HepG2 (cell line): Measurements from ENCODE around the gene EARS2. TPM values are rescaled to one million over a fixed set of nuclear protein-coding genes. Genes with fewer than 3 reads are reported as not detected.
"Not testable (repeated sequence)": the region's sequence is repeated elsewhere in the genome, so short reads cannot be mapped to it uniquely, and the experiment has no call there.

Experiments used
- ATAC-seq: fragments of 200-7000 bp; cut with Tn5 transposase; 3 replicates; pipeline ENCODE4 v1.9.1; 2020; ENCODE audit warnings: mild to moderate bottlenecking, moderate library complexity
- BruUV-seq: library from RNA; stranded (reverse); fragments of 400-500 nt; replicated peaks from 2 replicates; lab custom pipeline; 2021; lab: Mats Ljungman, UMichigan
- CTCF ChIA-PET: fragments of 300-600 bp; formaldehyde crosslinking; extraction: SDS; loops from one replicate; lab custom pipeline; 2021; ENCODE audit warnings: low total read pairs, inconsistent platforms, low intra/inter-chr PET ratio; lab: Yijun Ruan, JAX
- POLR2A ChIA-PET: fragments of 350-600 bp; sonication (Branson Sonifier 250); formaldehyde crosslinking; loops from one replicate; lab custom pipeline; 2020; ENCODE audit warnings: antibody characterized with exemption, inconsistent platforms; lab: Yijun Ruan, JAX
- DNase-seq: peaks from one replicate; pipeline ENCODE4 v3.0.0-alpha.2; 2015; ENCODE audit warnings: low spot score
- FAIRE-seq: peaks from 3 replicates; lab custom pipeline; 2011; peaks lifted over from hg19 to GRCh38; lab: Jason Lieb, UNC
- H2AFZ ChIP-seq: one replicate; pipeline ENCODE4 v1.6.1; 2011; ENCODE audit warnings: low read length, inconsistent platforms
- H3K27ac ChIP-seq: fragments of 300-600 bp; 3 replicates; pipeline ENCODE4 v1.8.0; 2011; ENCODE audit warnings: mixed run types, mild to moderate bottlenecking, mixed read lengths, low read length, inconsistent platforms; ENCODE audit not compliant: insufficient read depth; ENCODE audit errors: extremely low read length
- H3K27me3 ChIP-seq, 2 experiments: fragments of 200-600 bp in 1 of 2; 2 replicates in 1 of 2; 3 replicates in 1 of 2; pipeline versions ENCODE4 v1.6.0 to v1.8.0; 2011; ENCODE audit warnings: low read length in 2 of 2, mild to moderate bottlenecking in 2 of 2, moderate library complexity in 2 of 2, inconsistent platforms in 1 of 2; ENCODE audit not compliant: insufficient read depth in 2 of 2, control insufficient read depth in 1 of 2
- H3K36me3 ChIP-seq, 2 experiments: fragments of 200-600 bp in 1 of 2; replicated peaks in 1 of 2; 2 replicates in 1 of 2; 3 replicates in 1 of 2; pipeline versions ENCODE4 v1.5.1 to v1.8.0; 2011; ENCODE audit warnings: low read length in 2 of 2, inconsistent platforms in 1 of 2; ENCODE audit not compliant: insufficient read depth in 2 of 2, control insufficient read depth in 1 of 2
- H3K4me1 ChIP-seq: 2 replicates; pipeline ENCODE4 v1.5.1; 2012; ENCODE audit warnings: low read length, inconsistent platforms; ENCODE audit not compliant: insufficient read depth
- H3K4me2 ChIP-seq: 2 replicates; pipeline ENCODE4 v1.6.0; 2011; ENCODE audit warnings: low read depth, low read length, inconsistent platforms
- H3K4me3 ChIP-seq, 3 experiments: fragments of 200-600 bp in 1 of 3; sonication (generic), shearing (Covaris generic) in 1 of 3; replicated peaks in 1 of 3; 2 replicates each; pipeline ENCODE4 v1.5.1; 2011 to 2016; ENCODE audit warnings: low read length in 3 of 3, inconsistent platforms in 2 of 3, low read depth in 2 of 3, mild to moderate bottlenecking in 2 of 3, control low read depth in 1 of 3, mixed read lengths in 1 of 3; ENCODE audit not compliant: insufficient read depth in 1 of 3
- H3K79me2 ChIP-seq: one replicate; pipeline ENCODE4 v1.6.1; 2011; ENCODE audit warnings: low read length, inconsistent platforms; ENCODE audit not compliant: insufficient read depth
- H3K9ac ChIP-seq: 2 replicates; pipeline ENCODE4 v1.6.0; 2011; ENCODE audit warnings: mild to moderate bottlenecking, low read depth, low read length, inconsistent platforms; ENCODE audit not compliant: insufficient read depth
- H3K9me3 ChIP-seq: 2 replicates; pipeline ENCODE4 v1.5.1; 2012; ENCODE audit warnings: mild to moderate bottlenecking, low read length
- H4K20me1 ChIP-seq: 2 replicates; pipeline ENCODE4 v1.6.0; 2011; ENCODE audit warnings: inconsistent platforms, mild to moderate bottlenecking, low read length, moderate library complexity; ENCODE audit not compliant: insufficient read depth
- CEBPB ChIP-seq: IDR thresholded peaks from 2 replicates; pipeline ENCODE4 v1.6.1; 2011; ENCODE audit warnings: low read depth, low read length, improper control_type of control experiment, borderline replicate concordance
- CEBPG ChIP-seq: IDR thresholded peaks from 2 replicates; pipeline ENCODE4 v1.6.1; 2016
- FOXO1 ChIP-seq: sonication (generic); formaldehyde crosslinking; IDR thresholded peaks from 2 replicates; pipeline ENCODE4 v1.4.0; 2020; ENCODE audit warnings: missing genetic modification reagents
- MEIS1 ChIP-seq: sonication (generic); formaldehyde crosslinking; IDR thresholded peaks from 2 replicates; pipeline ENCODE4 v1.9.0; 2021; ENCODE audit warnings: mild to moderate bottlenecking, missing genetic modification reagents, moderate library complexity, borderline replicate concordance
- RARG ChIP-seq: sonication (generic); formaldehyde crosslinking; IDR thresholded peaks from 2 replicates; pipeline ENCODE4 v1.4.0; 2020; ENCODE audit warnings: low read depth, mild to moderate bottlenecking, missing genetic modification reagents
- RBM22 ChIP-seq: fragments of 200-400 bp; formaldehyde crosslinking; optimal IDR thresholded peaks from 2 replicates; pipeline ENCODE3; 2017; ENCODE audit warnings: mild to moderate bottlenecking, low read length, moderate library complexity
- SRF ChIP-seq: IDR thresholded peaks from 2 replicates; pipeline ENCODE4 v1.6.1; 2011; ENCODE audit warnings: mild to moderate bottlenecking, low read depth, low read length, moderate library complexity
- ZKSCAN5 ChIP-seq: sonication (generic); formaldehyde crosslinking; IDR thresholded peaks from 2 replicates; pipeline ENCODE4 v1.5.1; 2020; ENCODE audit warnings: mild to moderate bottlenecking, missing genetic modification reagents
- ZNF30 ChIP-seq: sonication (generic); formaldehyde crosslinking; IDR thresholded peaks from 2 replicates; pipeline ENCODE4 v1.5.0; 2020; ENCODE audit warnings: mild to moderate bottlenecking, missing genetic modification reagents
- WGBS: methylation state at CpG from one replicate; pipeline ENCODE4 v1.1.6; 2017; ENCODE audit warnings: low lambda C conversion rate; 5-methylcytosine and 5-hydroxymethylcytosine counted together
- in situ Hi-C: cut with HindIII; loops from 2 replicates; pipeline ENCODE4 v1.10.0; 2017; ENCODE audit warnings: low pct_unique_long_range_greater_than_20kb; ENCODE audit not compliant: extremely low pct_ligation_motif_present
- intact Hi-C: fragments of 100-400 bp; cut with micrococcal nuclease; formaldehyde crosslinking; loops from one replicate; pipeline ENCODE4 v1.10.0; 2022; ENCODE audit not compliant: unreplicated experiment
- polyA plus RNA-seq, 8 experiments: library from polyadenylated mRNA; depleted of rRNA in 3 of 8; stranded (reverse) in 7 of 8; unstranded in 1 of 8; fragments of >200 nt; fragmentation: Illumina TruSeq in 4 of 8; extraction: Trizol in 4 of 8; gene quantifications; 2 replicates each; pipeline versions ENCODE4 v1.2.1 to v1.2.3, GENCODE V29; 2011 to 2016; ENCODE audit warnings: low read depth in 4 of 8, missing spikeins in 1 of 8, mixed read lengths in 1 of 8; ENCODE audit not compliant: insufficient read depth in 1 of 8
- total RNA-seq, 5 experiments: library from RNA; depleted of rRNA; stranded (reverse); fragments of >200 nt; fragmentation: Illumina TruSeq; extraction: Trizol; gene quantifications; 2 replicates each; pipeline ENCODE4 v1.2.3, GENCODE V29; 2016; ENCODE audit warnings: low read depth in 1 of 5
- TF ChIP-seq, protein P1 (sequence below): sonication (generic); formaldehyde crosslinking; IDR thresholded peaks from 2 replicates; pipeline ENCODE4 v1.4.0; 2020; ENCODE audit warnings: missing genetic modification reagents, borderline replicate concordance
- TF ChIP-seq, protein P2 (sequence below): sonication (generic); formaldehyde crosslinking; IDR thresholded peaks from 2 replicates; pipeline ENCODE4 v1.9.0; 2021; ENCODE audit warnings: missing genetic modification reagents, borderline replicate concordance

Gene EARS2
- total and polyA plus RNA-seq, 2 of the 13 experiments (the other 11 are each of a cell fraction or from before 2014, with no cell fraction given), result 49.4 to 80.4 TPM

- TF ChIP-seq, protein P1, sequence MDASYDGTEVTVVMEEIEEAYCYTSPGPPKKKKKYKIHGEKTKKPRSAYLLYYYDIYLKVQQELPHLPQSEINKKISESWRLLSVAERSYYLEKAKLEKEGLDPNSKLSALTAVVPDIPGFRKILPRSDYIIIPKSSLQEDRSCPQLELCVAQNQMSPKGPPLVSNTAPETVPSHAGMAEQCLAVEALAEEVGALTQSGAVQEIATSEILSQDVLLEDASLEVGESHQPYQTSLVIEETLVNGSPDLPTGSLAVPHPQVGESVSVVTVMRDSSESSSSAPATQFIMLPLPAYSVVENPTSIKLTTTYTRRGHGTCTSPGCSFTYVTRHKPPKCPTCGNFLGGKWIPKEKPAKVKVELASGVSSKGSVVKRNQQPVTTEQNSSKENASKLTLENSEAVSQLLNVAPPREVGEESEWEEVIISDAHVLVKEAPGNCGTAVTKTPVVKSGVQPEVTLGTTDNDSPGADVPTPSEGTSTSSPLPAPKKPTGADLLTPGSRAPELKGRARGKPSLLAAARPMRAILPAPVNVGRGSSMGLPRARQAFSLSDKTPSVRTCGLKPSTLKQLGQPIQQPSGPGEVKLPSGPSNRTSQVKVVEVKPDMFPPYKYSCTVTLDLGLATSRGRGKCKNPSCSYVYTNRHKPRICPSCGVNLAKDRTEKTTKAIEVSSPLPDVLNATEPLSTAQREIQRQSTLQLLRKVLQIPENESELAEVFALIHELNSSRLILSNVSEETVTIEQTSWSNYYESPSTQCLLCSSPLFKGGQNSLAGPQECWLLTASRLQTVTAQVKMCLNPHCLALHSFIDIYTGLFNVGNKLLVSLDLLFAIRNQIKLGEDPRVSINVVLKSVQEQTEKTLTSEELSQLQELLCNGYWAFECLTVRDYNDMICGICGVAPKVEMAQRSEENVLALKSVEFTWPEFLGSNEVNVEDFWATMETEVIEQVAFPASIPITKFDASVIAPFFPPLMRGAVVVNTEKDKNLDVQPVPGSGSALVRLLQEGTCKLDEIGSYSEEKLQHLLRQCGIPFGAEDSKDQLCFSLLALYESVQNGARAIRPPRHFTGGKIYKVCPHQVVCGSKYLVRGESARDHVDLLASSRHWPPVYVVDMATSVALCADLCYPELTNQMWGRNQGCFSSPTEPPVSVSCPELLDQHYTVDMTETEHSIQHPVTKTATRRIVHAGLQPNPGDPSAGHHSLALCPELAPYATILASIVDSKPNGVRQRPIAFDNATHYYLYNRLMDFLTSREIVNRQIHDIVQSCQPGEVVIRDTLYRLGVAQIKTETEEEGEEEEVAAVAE, result no peak
- TF ChIP-seq RARG (CRISPR knock-in tag) (no peak), SRF (no peak)
- TF ChIP-seq, protein P2, sequence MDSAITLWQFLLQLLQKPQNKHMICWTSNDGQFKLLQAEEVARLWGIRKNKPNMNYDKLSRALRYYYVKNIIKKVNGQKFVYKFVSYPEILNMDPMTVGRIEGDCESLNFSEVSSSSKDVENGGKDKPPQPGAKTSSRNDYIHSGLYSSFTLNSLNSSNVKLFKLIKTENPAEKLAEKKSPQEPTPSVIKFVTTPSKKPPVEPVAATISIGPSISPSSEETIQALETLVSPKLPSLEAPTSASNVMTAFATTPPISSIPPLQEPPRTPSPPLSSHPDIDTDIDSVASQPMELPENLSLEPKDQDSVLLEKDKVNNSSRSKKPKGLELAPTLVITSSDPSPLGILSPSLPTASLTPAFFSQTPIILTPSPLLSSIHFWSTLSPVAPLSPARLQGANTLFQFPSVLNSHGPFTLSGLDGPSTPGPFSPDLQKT, result no peak
These were observed 71.9 kb downstream of the EARS2 start (continued) for GRCh38 chr16:23485257-23485614.

- Histone ChIP-seq H3K36me3 (peaks cover 78 to 96% of the 10 kb centered on the region in 2 experiments), H3K4me3 (no peak overlapping the region), H3K27me3 (no peaks in the 10 kb centered on the region; a peak in 1 of 5 replicates), H4K20me1 (no peaks in the 10 kb centered on the region), H3K9me3 (no peaks in the 10 kb centered on the region), H3K9ac (no peak overlapping the region), H3K4me1 (no peaks in the 10 kb centered on the region), H3K4me2 (no peak overlapping the region), H3K27ac (no peak overlapping the region), H2AFZ (no peak overlapping the region), H3K79me2 (no peaks in the 10 kb centered on the region)
- ChIA-PET CTCF (no interaction called here), POLR2A (no interaction called here)
- no peak for DNase-seq
- intact Hi-C loops (no loop called here), in situ Hi-C loops (no loop called here)
- BruUV-seq, result no TSS peak
- ATAC-seq, result no peak
- no peak for FAIRE-seq
- TF ChIP-seq MEIS1 (CRISPR knock-in tag), result no peak
- TF ChIP-seq CEBPG (CRISPR knock-in tag), result 0 out of 2 replicates have a peak, but pooled peaks have one; percentile 13
- TF ChIP-seq ZKSCAN5, result no peak
- peak; percentile 82 for TF ChIP-seq RBM22
- no peak for TF ChIP-seq ZNF30 (CRISPR knock-in tag)
- peak; percentile 85 for TF ChIP-seq CEBPB
- no peak for TF ChIP-seq FOXO1 (CRISPR knock-in tag)
- WGBS, result 98% methylated on average over 8 of the region's 8 CpGs
These were observed 72.5 kb downstream of the EARS2 start for GRCh38 chr16:23484510-23485256.

GRCh38 chr16:23483492-23483891 is 73.7 kb downstream of the EARS2 start:
- H3K27ac ChIP-seq, H3K9me3 ChIP-seq, H3K4me1 ChIP-seq, H3K79me2 ChIP-seq, H2AFZ ChIP-seq, H3K27me3 ChIP-seq, ATAC-seq, FAIRE-seq, H3K9ac ChIP-seq, in situ Hi-C loops, DNase-seq, BruUV-seq, POLR2A ChIA-PET, H3K4me2 ChIP-seq, H4K20me1 ChIP-seq, CTCF ChIA-PET, intact Hi-C loops, H3K4me3 ChIP-seq: not testable (repeated sequence)
- H3K36me3 ChIP-seq, result peaks cover 80 to 96% of the 10 kb centered on the region in 2 experiments
- WGBS, result 99% methylated on average over 8 of the region's 8 CpGs
